ENCODE data around the gene TMEM89. TPM values are rescaled to one million over a fixed set of nuclear protein-coding genes. Genes with fewer than 3 reads are reported as not detected.

TMEM89 gene
- total RNA-seq, 4 donors from 2014 or later: not detected

DNA sequence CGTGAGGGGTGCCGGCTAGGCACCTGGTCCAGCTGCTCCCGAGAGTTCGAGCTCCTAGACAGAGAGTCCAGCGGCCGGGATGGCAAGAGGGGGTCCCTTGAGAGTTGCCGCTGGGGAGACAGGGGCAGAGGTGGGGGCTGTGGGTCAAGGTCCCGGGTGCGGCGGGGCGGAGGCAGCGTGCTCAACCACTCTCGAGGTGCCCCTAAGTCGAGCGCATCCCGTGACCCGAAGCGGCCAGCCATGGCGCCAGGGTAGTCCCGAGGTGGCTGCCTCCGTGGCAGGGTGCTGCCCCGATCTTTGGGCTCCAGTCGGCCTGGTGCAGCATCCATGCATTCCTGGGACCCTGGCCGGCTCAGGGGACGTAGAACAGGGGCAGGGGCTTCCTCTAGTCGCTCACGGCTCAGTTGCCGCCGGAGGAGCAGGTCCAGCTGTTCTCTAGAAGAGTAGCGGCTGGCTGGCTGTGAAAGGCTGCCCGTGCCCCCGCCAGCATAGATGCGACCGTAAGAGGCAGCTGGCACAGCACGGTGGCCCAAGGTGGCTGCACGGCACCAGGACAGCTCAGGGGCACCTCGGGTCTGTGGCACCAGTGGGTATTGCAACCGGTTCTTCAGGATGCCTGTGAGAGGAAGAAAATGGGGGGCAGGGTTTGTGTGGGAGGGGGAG lies 18.5 kb upstream of the TMEM89 start:
- Histone ChIP-seq H3K4me3 (no peak overlapping the region), H3K27me3 (no peaks in the 10 kb centered on the region), H3K4me1 (peaks cover 0 to 11% (median 7%) of the 10 kb centered on the region in 4 donors), H3K36me3 (peaks cover 0 to 28% (median 0%) of the 10 kb centered on the region in 3 donors), H3K9me3 (no peaks in the 10 kb centered on the region), H3K27ac (no peak overlapping the region)
- DNase-seq (ENCODE audit: low spot score in 2 of 2): no peak
- 87% methylated on average over 21 to 32 of the region's 38 CpGs for WGBS, 2 donors
- TF ChIP-seq, protein P1, sequence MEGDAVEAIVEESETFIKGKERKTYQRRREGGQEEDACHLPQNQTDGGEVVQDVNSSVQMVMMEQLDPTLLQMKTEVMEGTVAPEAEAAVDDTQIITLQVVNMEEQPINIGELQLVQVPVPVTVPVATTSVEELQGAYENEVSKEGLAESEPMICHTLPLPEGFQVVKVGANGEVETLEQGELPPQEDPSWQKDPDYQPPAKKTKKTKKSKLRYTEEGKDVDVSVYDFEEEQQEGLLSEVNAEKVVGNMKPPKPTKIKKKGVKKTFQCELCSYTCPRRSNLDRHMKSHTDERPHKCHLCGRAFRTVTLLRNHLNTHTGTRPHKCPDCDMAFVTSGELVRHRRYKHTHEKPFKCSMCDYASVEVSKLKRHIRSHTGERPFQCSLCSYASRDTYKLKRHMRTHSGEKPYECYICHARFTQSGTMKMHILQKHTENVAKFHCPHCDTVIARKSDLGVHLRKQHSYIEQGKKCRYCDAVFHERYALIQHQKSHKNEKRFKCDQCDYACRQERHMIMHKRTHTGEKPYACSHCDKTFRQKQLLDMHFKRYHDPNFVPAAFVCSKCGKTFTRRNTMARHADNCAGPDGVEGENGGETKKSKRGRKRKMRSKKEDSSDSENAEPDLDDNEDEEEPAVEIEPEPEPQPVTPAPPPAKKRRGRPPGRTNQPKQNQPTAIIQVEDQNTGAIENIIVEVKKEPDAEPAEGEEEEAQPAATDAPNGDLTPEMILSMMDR (IDR thresholded peaks at IDR 0.05): no peak
- TF ChIP-seq EP300 (IDR thresholded peaks at IDR 0.05) (no peak), POLR2A (IDR thresholded peaks at IDR 0.05) (no peak)

DNA sequence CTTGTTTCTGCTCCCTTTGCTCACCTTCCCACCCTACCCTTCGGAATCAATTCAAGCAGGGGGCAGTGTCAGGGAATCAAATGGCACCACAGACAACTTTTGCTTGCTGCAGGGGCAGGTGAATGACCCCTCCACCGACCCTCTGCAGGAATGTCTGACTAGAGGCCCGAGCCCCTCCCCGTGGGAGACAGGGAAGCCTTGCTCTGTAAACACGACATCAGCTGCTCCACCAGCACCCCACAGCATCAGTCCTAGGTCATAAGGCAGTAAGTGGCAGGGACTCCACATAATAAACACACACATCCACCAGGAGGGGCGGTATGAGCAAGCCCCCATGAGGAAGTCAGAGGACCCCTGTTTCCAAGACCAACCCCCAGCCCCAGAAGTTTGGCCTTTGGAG lies 15.7 kb upstream of the TMEM89 start:
- peaks cover 0 to 27% (median 19%) of the 10 kb centered on the region in 4 donors for H3K4me1 ChIP-seq
- no peaks in the 10 kb centered on the region for H3K27me3 ChIP-seq
- no peak for DNase-seq (ENCODE audit: low spot score in 2 of 2)
- H3K4me3 ChIP-seq: no peak overlapping the region
- TF ChIP-seq, protein P1 (IDR thresholded peaks at IDR 0.05): no peak
- TF ChIP-seq EP300 (IDR thresholded peaks at IDR 0.05): no peak
- TF ChIP-seq POLR2A (IDR thresholded peaks at IDR 0.05): no peak
- WGBS, 2 donors: 58 to 62% methylated on average over 6 of the region's 6 CpGs
- H3K9me3 ChIP-seq: no peaks in the 10 kb centered on the region
- peaks cover 0 to 30% (median 0%) of the 10 kb centered on the region in 3 donors for H3K36me3 ChIP-seq
- H3K27ac ChIP-seq: no peak overlapping the region

DNA sequence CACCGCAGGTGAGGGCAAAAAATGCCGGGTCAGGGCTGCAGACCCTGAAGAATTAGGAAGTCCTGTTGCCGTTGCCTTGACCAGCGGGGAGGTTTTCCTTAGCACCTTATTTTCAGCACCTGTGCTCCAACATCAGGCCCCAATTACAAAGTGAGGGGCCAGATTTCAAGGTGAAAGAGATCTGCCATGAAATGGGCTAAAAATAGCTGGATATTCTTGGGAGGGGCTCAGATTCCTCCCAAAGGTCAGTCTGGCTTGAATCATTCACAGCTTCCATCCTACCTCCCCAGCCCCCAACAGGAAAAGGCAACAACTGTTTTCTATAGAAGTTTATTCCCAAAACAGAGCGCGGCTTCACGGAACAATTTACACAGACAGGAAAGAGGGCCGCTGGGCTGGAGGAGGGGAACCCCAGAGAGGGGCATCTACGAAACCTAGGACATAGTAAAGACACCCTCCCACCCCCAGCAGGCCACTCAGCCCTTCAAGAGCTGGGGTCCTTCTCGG lies 14.6 kb upstream of the TMEM89 start:
- DNase-seq (ENCODE audit: low spot score in 2 of 2): no peak
- H3K27ac ChIP-seq: peak overlapping the region in 3 of 4 donors; percentile 75 to 92 (median 77)

DNA sequence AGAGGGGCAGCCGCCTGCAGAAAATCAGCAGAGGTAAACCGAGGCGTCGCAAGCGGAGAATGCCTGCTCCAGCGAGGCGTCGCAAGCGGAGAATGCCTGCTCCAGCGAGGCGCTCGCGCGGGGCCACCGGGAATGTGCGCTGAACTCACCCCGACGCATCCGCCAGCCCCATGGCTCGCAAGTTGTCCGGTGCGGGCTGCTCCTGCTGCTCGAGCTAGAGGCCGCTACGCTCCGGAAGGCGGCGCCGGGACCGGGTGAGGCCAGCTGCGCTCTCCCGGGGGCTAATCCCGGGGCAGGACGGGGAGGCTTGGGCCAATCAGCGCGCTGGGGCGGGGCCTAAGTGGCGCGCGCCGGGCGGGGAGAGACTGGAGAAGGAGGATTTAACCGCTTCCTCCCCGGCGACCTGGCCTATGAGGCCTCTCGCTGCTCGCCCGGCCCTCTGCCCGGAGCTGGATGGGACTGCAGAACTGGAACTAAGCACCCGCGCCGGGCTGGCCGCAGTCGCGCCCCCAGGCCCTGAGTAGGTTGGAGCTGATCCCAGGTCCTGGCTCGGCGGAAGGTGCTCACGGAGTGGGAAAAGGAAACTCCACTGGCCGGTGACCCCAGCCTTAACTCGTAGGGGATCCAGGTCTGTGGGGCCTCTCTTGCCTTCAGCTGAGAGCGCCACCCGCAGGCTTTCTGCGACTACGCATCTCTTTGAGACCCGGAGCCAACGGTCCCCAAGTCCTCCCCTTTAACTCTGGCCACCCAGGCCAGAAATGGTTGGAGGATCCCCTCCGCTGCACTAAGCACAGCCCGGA lies 13.9 kb upstream of the TMEM89 start, which contains the start of gene SLC26A6:
Gene SLC26A6, minus strand, starts transcription at position 240 of the 800 bp plus-strand sequence. Its CDS starts 68 bp downstream, at position 172.
- 0% methylated on average over 10 to 53 of the region's 68 CpGs for WGBS, 2 donors
- Histone ChIP-seq H3K4me3 (peak within 1 kb of the TSS; percentile 68 to 88 (median 80)), H3K27ac (peak within 1 kb of the TSS; percentile 10 to 92 (median 76)), H3K27me3 (no peaks in the 10 kb centered on the region), H3K4me1 (peaks cover 0 to 27% (median 19%) of the 10 kb centered on the region in 4 donors), H3K9me3 (no peaks in the 10 kb centered on the region), H3K36me3 (peaks cover 0 to 34% (median 0%) of the 10 kb centered on the region in 3 donors)
- DNase-seq (ENCODE audit: low spot score in 2 of 2): peak; percentile 93 to 94
- TF ChIP-seq POLR2A (IDR thresholded peaks at IDR 0.05): peak; percentile 26 to 62
- peak; percentile 85 to 91 for TF ChIP-seq EP300 (IDR thresholded peaks at IDR 0.05)
- TF ChIP-seq, protein P1 (IDR thresholded peaks at IDR 0.05): peak; percentile 24 to 82 (median 57)

More for the DNA sequence above, 14.6 kb upstream of the TMEM89 start:
- Histone ChIP-seq H3K4me1 (peaks cover 0 to 27% (median 19%) of the 10 kb centered on the region in 4 donors), H3K4me3 (peak overlapping the region; percentile 68 to 88 (median 80)), H3K27me3 (no peaks in the 10 kb centered on the region), H3K36me3 (peaks cover 0 to 35% (median 0%) of the 10 kb centered on the region in 3 donors), H3K9me3 (no peaks in the 10 kb centered on the region)
- 32 to 35% methylated on average over 10 of the region's 10 CpGs for WGBS, 2 donors
- TF ChIP-seq EP300 (IDR thresholded peaks at IDR 0.05): no peak
- TF ChIP-seq, protein P1 (IDR thresholded peaks at IDR 0.05): no peak
- no peak for TF ChIP-seq POLR2A (IDR thresholded peaks at IDR 0.05)
